Measurements from ENCODE around the gene PDZRN3.

PDZRN3 gene

GRCh38 chr3:73520931-73521461 lies 103.7 kb downstream of the PDZRN3 start:
- DNase-seq (ENCODE audit: low spot score) = no peak

GRCh38 chr3:73516631-73517030 lies 108.1 kb downstream of the PDZRN3 start:
- DNase-seq (ENCODE audit: low spot score) = no peak

GRCh38 chr3:73513260-73513659 lies 111.5 kb downstream of the PDZRN3 start:
- no peak for DNase-seq (ENCODE audit: low spot score)

GRCh38 chr3:73511571-73512525 lies 112.9 kb downstream of the PDZRN3 start:
- no peak for DNase-seq (ENCODE audit: low spot score)

- DNase-seq (ENCODE audit: low spot score) = no peak
These were observed 114.0 kb downstream of the PDZRN3 start for GRCh38 chr3:73510784-73511183.

- no peak for DNase-seq (ENCODE audit: low spot score)
These were observed 114.4 kb downstream of the PDZRN3 start for GRCh38 chr3:73510334-73510733.

GRCh38 chr3:73509816-73510215 lies 114.9 kb downstream of the PDZRN3 start:
- no peak for DNase-seq (ENCODE audit: low spot score)

GRCh38 chr3:73509066-73509465 lies 115.7 kb downstream of the PDZRN3 start:
- no peak for DNase-seq (ENCODE audit: low spot score)

- peak; percentile 24 for DNase-seq (ENCODE audit: low spot score)
These were observed 116.3 kb downstream of the PDZRN3 start for GRCh38 chr3:73508330-73508954.

GRCh38 chr3:73504852-73505251 lies 119.9 kb downstream of the PDZRN3 start:
- DNase-seq (ENCODE audit: low spot score) = no peak

- no peak for DNase-seq (ENCODE audit: low spot score)
These were observed 120.5 kb downstream of the PDZRN3 start for GRCh38 chr3:73504239-73504638.

GRCh38 chr3:73503781-73504180 lies 121.0 kb downstream of the PDZRN3 start:
- DNase-seq (ENCODE audit: low spot score) = no peak

GRCh38 chr3:73502609-73503583 lies 121.8 kb downstream of the PDZRN3 start:
- DNase-seq (ENCODE audit: low spot score) = peak; percentile 29

- DNase-seq (ENCODE audit: low spot score) = no peak
These were observed 124.4 kb downstream of the PDZRN3 start for GRCh38 chr3:73500321-73500720.

GRCh38 chr3:73499787-73500186 lies 125.0 kb downstream of the PDZRN3 start:
- DNase-seq (ENCODE audit: low spot score) = no peak

GRCh38 chr3:73498764-73499622 lies 125.7 kb downstream of the PDZRN3 start:
- DNase-seq (ENCODE audit: low spot score) = no peak

- no peak for DNase-seq (ENCODE audit: low spot score)
These were observed 126.9 kb downstream of the PDZRN3 start for GRCh38 chr3:73497646-73498406.

GRCh38 chr3:73493543-73494308 lies 131.0 kb downstream of the PDZRN3 start:
- DNase-seq (ENCODE audit: low spot score) = no peak

- no peak for DNase-seq (ENCODE audit: low spot score)
These were observed 132.6 kb downstream of the PDZRN3 start for GRCh38 chr3:73492186-73492585.

All from CD4-positive, alpha-beta T cell treated with Interleukin-2 at 100 ng/mL for 4 hours (primary cell).